Measurements from ENCODE around the gene SELENOF.
"Not testable (repeated sequence)": the region's sequence is repeated elsewhere in the genome, so short reads cannot be mapped to it uniquely, and the experiment has no call there.

Gene SELENOF

GRCh38 chr1:86814118-86814517 lies 99.8 kb downstream of the SELENOF start:
- DNase-seq (ENCODE audit: low read depth), result not testable (repeated sequence)

Data from stimulated activated CD8-positive, alpha-beta memory T cell treated with anti-CD3 and anti-CD28 coated beads, Interleukin-7, amount 100 ng/mL, for 24 hours (primary cell).